Measurements from ENCODE around the gene GAPDHS.

Gene GAPDHS

GRCh38 chr19:35539314-35539713 is 6.1 kb downstream of the GAPDHS start:
- H3K27ac Mint-ChIP-seq: no peak overlapping the region
- CTCF ChIA-PET: interaction anchor here (0.8 kb wide), 1 partner anchor 9 kb away, joined by 3 read pairs; no protein-coding TSS in a partner anchor
- H3K36me3 Mint-ChIP-seq: no peaks in the 10 kb centered on the region
- no peaks in the 10 kb centered on the region for H3K9me3 Mint-ChIP-seq
- no peak overlapping the region for H3K4me3 Mint-ChIP-seq
- H3K27me3 Mint-ChIP-seq: peaks cover 19% of the 10 kb centered on the region
- DNase-seq: no peak
- peaks cover 9% of the 10 kb centered on the region for H3K4me1 Mint-ChIP-seq

- Mint-ChIP-seq H3K27ac (no peak overlapping the region), H3K4me1 (peaks cover 13% of the 10 kb centered on the region), H3K4me3 (no peak overlapping the region), H3K9me3 (no peaks in the 10 kb centered on the region), H3K27me3 (peaks cover 14% of the 10 kb centered on the region), H3K36me3 (no peaks in the 10 kb centered on the region)
- CTCF ChIA-PET: interaction anchor here (0.8 kb wide), 1 partner anchor 9 kb away, joined by 3 read pairs; no protein-coding TSS in a partner anchor
- DNase-seq: no peak
These were observed 6.6 kb downstream of the GAPDHS start for GRCh38 chr19:35539850-35540249.

GRCh38 chr19:35540356-35540927 is 7.2 kb downstream of the GAPDHS start:
- Mint-ChIP-seq H3K4me3 (no peak overlapping the region), H3K36me3 (no peaks in the 10 kb centered on the region), H3K27me3 (peaks cover 10% of the 10 kb centered on the region), H3K9me3 (no peaks in the 10 kb centered on the region), H3K4me1 (peaks cover 13% of the 10 kb centered on the region), H3K27ac (no peak overlapping the region)
- CTCF ChIA-PET: no interaction called here
- no peak for DNase-seq

GRCh38 chr19:35542209-35542608 is 9.0 kb downstream of the GAPDHS start:
- peaks cover 3% of the 10 kb centered on the region for H3K36me3 Mint-ChIP-seq
- H3K9me3 Mint-ChIP-seq: no peaks in the 10 kb centered on the region
- H3K4me1 Mint-ChIP-seq: peaks cover 26% of the 10 kb centered on the region
- H3K27ac Mint-ChIP-seq: no peak overlapping the region
- H3K27me3 Mint-ChIP-seq: peaks cover 2% of the 10 kb centered on the region
- no peak for DNase-seq
- no peak overlapping the region for H3K4me3 Mint-ChIP-seq
- CTCF ChIA-PET: no interaction called here

- Mint-ChIP-seq H3K36me3 (peaks cover 9% of the 10 kb centered on the region), H3K4me3 (no peak overlapping the region), H3K27me3 (no peaks in the 10 kb centered on the region), H3K27ac (no peak overlapping the region), H3K9me3 (no peaks in the 10 kb centered on the region), H3K4me1 (peaks cover 31% of the 10 kb centered on the region)
- CTCF ChIA-PET: interaction anchor here (0.9 kb wide), 1 partner anchor 9 kb away, joined by 4 read pairs; no protein-coding TSS in a partner anchor
- DNase-seq: no peak
These were observed 10.2 kb downstream of the GAPDHS start for GRCh38 chr19:35543280-35544109.

DNA sequence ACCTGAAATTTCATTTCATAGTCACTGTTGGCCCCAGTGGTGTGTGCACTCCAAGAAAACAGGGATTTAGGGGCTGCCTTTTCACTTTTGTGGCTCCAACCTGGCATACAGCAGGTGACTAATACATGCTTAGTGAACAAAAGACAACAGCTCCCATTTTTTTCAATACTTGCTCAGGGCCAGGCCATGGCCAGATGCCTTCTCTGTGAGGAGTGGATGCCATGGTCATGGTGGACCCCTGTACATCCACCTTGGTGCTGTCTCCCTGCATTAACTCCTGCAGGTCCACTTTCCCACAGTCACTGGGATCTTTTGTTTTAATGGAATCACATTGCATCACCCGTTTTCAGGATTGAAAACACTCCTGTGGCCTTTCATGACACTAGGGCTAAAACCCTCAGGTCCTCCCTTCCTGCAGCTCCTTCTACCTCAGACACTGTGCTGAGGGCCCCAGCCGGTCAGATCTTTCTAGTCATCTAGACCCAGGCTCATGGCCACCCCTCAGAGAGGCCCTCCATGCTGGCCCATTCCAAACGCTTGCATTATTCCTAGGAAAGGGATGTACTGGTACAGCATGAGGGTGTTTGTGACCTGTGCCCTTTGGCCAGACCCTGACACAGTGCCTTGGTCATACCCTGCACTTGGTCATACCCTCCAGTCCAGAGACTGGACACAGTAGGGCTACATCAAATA is 11.0 kb downstream of the GAPDHS start:
- CTCF ChIA-PET: interaction anchor here (0.9 to 1.4 kb wide), 2 partner anchors 10 to 150 kb away, joined by 3 to 4 read pairs; no protein-coding TSS in a partner anchor
- peaks cover 10% of the 10 kb centered on the region for H3K36me3 Mint-ChIP-seq
- peaks cover 36% of the 10 kb centered on the region for H3K4me1 Mint-ChIP-seq
- H3K27me3 Mint-ChIP-seq: no peaks in the 10 kb centered on the region
- peak overlapping the region; percentile 87 for H3K4me3 Mint-ChIP-seq
- H3K27ac Mint-ChIP-seq: peak overlapping the region; percentile 86
- no peaks in the 10 kb centered on the region for H3K9me3 Mint-ChIP-seq
- no peak for DNase-seq

DNA sequence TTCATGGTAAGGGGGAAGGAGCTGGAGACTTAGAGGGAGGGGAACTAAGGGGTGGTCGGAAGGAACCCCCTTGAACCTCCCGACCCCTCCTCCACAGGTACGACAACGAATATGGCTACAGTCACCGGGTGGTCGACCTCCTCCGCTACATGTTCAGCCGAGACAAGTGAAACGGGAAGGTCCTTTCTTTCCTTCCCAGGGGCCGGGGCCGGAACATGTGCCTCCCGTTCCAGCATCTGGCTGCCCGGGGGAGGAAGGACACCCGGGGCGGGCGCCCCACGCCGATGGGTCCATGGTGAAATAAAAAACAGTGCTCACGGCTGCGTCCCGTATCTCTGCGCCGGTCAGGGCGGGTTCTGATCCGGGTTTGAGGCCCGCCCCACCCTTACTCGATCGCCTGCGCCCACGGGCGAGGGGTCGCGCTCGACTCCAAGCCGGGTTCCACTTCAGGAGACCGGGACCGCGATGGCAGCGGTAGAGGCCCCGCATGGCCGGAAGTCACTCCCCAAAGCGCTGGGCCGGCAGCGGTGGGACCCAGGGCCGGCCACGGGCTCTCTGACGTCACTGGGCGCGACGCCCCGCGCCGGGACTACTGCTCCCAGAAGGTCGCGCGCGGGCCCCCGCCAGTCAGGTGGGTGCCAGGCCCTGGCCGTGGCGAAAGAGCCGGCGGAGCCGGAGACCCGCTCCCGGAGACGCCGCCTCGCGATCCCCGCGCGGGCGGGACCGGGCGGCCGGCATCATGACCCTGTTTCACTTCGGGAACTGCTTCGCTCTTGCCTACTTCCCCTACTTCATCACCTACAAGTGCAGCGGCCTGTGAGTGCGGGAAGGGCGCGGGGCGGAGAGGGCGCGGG is 12.0 kb downstream of the GAPDHS start, which contains the start of gene TMEM147:
Gene TMEM147, plus strand, starts transcription at position 626 of the 854 bp plus-strand sequence. Its CDS starts 114 bp downstream, at position 740.
- CTCF ChIA-PET: interaction anchor here (1.4 kb wide), 1 partner anchor 149 kb away, joined by 3 read pairs; no protein-coding TSS in a partner anchor
- Mint-ChIP-seq H3K4me3 (peak within 1 kb of the TSS; percentile 87), H3K36me3 (peaks cover 10% of the 10 kb centered on the region), H3K27me3 (no peaks in the 10 kb centered on the region), H3K9me3 (no peaks in the 10 kb centered on the region), H3K27ac (peak within 1 kb of the TSS; percentile 86), H3K4me1 (peaks cover 36% of the 10 kb centered on the region)
- DNase-seq: peak; percentile 90

- Mint-ChIP-seq H3K27ac (peak overlapping the region; percentile 83), H3K4me1 (peaks cover 36% of the 10 kb centered on the region), H3K4me3 (peak overlapping the region; percentile 87), H3K27me3 (no peaks in the 10 kb centered on the region), H3K36me3 (peaks cover 10% of the 10 kb centered on the region), H3K9me3 (no peaks in the 10 kb centered on the region)
- CTCF ChIA-PET: interaction anchor here (0.7 kb wide), 1 partner anchor 408 kb away, joined by 3 read pairs; no protein-coding TSS in a partner anchor
- DNase-seq: peak; percentile 73
These were observed 12.7 kb downstream of the GAPDHS start for GRCh38 chr19:35545855-35546381.

GRCh38 chr19:35546532-35546931 is 13.3 kb downstream of the GAPDHS start:
- no peak for DNase-seq
- Mint-ChIP-seq H3K9me3 (no peaks in the 10 kb centered on the region), H3K27me3 (no peaks in the 10 kb centered on the region), H3K4me3 (peak overlapping the region; percentile 87), H3K27ac (peak overlapping the region; percentile 83), H3K36me3 (peaks cover 10% of the 10 kb centered on the region), H3K4me1 (peaks cover 36% of the 10 kb centered on the region)
- CTCF ChIA-PET: interaction anchor here (0.7 kb wide), 1 partner anchor 407 kb away, joined by 3 read pairs; no protein-coding TSS in a partner anchor

DNA sequence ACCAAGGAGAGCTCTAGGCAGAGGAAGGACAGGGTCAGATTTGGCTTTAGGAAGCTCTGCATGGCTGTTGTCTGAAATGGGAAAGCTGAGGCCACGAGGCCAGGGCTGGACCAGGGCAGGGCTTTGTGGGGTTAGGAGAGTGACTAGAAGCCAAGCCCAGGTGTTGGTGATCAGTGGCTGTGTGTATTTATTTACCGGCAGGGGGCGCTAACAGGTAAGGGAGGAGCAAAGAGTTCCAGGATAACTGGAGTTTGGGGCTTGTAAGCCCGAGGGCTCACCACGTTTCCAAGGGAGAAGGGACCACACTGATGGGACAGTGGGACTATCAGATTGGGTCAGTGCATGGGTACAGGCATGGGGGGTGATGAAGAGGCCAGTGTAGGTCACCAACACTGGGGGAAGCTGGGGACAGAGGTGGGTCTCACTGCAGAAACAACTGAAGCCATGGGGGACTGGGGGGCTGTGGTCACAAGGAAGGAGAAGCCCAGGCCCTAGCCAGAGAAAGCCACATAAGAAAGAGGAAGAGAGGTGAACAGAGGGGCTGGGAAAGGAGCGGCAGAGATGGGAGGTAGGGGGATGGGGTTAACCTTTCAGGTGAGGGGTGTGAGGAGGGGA is 16.0 kb downstream of the GAPDHS start:
- peaks cover 10% of the 10 kb centered on the region for H3K36me3 Mint-ChIP-seq
- H3K27ac Mint-ChIP-seq: no peak overlapping the region
- peak; percentile 71 for DNase-seq
- peaks cover 32% of the 10 kb centered on the region for H3K4me1 Mint-ChIP-seq
- H3K9me3 Mint-ChIP-seq: no peaks in the 10 kb centered on the region
- peaks cover 8% of the 10 kb centered on the region for H3K27me3 Mint-ChIP-seq
- H3K4me3 Mint-ChIP-seq: no peak overlapping the region
- CTCF ChIA-PET: interaction anchor here (0.7 to 3.4 kb wide), 17 partner anchors 9 to 270 kb away, joined by 3 to 20 read pairs (median 4); no protein-coding TSS in a partner anchor

- Mint-ChIP-seq H3K4me1 (peaks cover 25% of the 10 kb centered on the region), H3K9me3 (no peaks in the 10 kb centered on the region)
These were observed 16.7 kb downstream of the GAPDHS start for GRCh38 chr19:35549879-35550523.

DNA sequence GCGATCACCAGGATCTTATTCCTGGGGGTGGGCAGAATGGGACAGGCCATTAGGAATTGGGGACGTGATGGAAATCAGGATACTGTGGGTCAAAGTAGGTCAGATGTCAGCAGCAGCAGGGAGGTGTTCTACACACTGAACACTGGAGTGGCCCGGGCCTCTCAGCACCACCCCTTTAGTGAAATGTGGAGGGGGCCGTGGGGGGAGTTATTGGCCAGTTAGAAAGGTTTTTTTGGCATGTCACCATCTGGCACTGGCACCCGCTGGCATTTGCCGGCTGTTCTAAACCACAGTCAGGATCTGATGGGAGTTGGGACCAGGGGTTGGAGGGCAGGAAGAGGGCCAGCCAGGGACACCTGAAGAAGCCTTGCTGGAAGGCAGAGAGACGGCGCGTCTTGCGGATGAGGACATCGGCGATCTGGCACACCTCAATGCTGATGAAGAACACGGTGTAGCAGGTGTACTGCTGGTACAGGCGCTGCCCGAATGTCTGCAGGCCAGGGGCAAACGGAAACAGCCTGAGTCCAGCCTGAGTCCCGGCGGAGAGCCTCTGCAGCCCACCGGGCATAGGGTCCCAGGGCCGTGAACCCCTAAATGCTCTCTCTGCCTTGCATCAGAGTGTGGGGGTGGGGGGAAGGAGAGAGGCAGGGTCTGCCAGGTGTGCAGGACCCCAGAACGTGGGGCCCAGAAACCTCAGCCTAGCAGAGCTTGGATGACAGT is 18.0 kb downstream of the GAPDHS start:
- Mint-ChIP-seq H3K36me3 (peaks cover 10% of the 10 kb centered on the region), H3K9me3 (no peaks in the 10 kb centered on the region), H3K4me3 (no peak overlapping the region), H3K27me3 (peaks cover 18% of the 10 kb centered on the region), H3K27ac (no peak overlapping the region), H3K4me1 (peaks cover 20% of the 10 kb centered on the region)
- CTCF ChIA-PET: no interaction called here
- DNase-seq: no peak

More at GRCh38 chr19:35549879-35550523, 16.7 kb downstream of the GAPDHS start:
- H3K27me3 Mint-ChIP-seq: peaks cover 12% of the 10 kb centered on the region
- H3K4me3 Mint-ChIP-seq: no peak overlapping the region
- CTCF ChIA-PET: interaction anchor here (0.8 to 3.4 kb wide), 5 partner anchors 8 to 144 kb away, joined by 3 to 20 read pairs (median 12); no protein-coding TSS in a partner anchor
- DNase-seq: no peak
- no peak overlapping the region for H3K27ac Mint-ChIP-seq
- peaks cover 10% of the 10 kb centered on the region for H3K36me3 Mint-ChIP-seq

All from activated naive CD4-positive, alpha-beta T cell treated with anti-CD3 and anti-CD28 coated beads, Interleukin-2, amount 10 ng/mL, durations not matched to agents 7 days and 5 days (primary cell).